Activated T-helper 1 cell treated with Interleukin-2 at 50 U/mL for 16 hours (primary cell): ENCODE data around the gene VTCN1.
"Not testable (repeated sequence)": the region's sequence is repeated elsewhere in the genome, so short reads cannot be mapped to it uniquely, and the experiment has no call there.

Source experiments
- DNase-seq: peaks from one replicate; pipeline ENCODE4 v3.0.0-alpha.2; 2020; ENCODE audit warnings: low read depth

The VTCN1 gene

DNA sequence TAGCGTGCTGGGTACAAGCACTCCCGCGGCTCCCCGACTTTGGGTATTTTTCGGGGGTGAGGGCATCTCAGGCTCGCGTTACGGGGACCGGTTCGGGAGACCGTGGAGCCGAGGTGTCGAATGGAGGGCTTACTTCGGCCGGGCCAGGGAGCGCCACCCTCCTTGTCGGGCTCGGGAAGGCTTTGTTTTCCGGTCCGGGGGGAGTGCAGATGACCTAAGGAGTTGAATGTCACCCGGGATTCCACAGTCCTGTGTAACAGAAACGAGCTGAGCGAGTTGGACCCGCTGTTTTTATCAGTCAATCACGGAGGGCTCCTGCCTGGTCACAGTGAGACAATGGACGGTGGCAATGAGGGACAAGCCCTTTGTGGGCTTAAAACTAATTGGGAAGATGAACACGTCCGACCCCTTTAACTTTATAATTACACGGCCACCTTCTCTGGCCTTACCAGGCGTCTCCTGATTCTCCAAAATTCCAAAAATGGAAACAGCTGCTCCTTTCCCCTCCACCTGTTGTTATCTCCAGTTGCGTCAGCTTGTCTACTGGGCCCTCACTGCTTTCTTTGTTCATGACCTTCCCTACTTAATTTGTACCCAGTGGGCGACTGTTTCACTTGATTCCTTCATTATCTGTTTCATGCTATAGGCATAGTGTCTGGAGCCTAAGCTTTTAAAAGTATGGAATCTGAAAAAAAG, 88.2 kb downstream of the VTCN1 start:
- DNase-seq: no peak

DNA sequence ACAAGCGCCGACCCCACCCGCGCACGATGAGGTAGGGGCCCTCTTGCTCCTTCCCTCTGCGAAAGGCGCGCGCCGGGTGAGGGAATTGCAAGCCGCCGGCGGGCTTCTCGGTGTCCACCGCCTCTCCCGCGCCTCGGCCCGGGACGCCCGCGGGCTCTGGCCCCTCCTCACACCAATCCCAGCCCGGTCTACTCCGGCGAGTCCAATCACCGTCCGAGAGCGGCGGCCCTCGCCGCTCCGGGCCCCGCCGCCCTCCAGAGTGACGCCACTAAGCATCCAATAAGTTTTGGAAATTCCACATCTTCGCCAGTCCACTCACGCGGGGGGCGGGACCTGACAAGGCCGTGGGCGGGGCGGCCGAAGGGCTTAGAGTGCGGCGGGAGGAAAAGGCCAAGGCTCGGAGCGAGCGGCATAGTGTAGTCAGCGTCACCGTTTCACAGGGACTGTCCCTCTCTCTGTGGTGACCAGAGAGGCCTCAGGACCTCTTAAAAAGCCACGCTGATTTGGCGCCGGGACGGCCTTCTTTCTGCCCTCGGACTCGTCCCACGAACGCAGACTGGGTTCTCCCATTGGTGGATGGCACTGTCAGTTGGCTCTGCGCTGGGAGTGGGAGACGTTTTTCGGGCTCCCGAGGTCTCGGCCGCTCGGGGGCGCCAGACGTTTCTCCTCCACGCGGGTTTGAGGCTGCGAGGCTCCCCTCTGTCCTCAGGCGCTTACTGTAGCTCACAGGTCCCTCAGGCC, 89.0 kb downstream of the VTCN1 start, which contains the start of gene TRIM45:
TSS of gene TRIM45 (minus strand) at position 161 of the 741 bp plus-strand sequence. CDS start 548 bp downstream, outside the sequence.
- DNase-seq: peak; percentile 68

DNA sequence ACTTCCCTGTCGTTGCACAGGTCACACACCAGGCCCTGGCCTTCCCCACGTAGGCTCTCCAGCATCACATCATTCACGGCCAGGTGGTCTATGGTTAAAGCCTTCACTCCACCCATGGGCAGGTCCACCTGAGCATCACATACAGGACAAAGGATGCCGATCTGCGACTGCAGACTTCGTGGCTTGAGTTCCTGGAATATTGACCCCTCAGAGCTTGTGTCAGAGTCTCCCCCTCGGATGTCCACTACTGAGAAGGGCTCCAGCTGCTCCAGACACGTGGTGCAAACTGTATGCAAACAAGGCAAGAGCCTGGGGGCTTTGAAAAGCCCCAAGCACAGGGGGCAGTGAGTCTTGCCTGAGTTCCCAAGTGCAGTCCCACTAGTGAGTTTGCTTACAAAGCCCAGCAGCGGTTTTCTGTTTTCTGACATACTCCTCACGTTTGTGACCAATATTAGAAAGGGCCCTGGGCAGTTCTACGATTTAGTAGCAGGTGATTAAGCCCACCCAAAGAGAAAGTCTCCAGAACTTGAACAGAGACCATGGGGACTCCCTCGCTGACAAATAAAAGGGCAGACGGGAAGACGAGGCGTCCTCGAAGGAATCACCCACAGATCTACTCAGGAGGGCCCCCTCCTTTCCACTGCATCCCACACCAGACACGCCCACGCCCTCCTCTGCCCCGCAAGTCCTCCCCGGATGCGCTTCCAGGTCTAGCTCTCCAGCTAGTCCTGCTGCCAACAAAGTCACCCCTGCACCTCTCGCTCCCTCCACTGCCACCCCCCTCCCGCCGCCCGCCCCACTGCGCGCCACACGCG, 89.7 kb downstream of the VTCN1 start:
- DNase-seq: no peak

DNA sequence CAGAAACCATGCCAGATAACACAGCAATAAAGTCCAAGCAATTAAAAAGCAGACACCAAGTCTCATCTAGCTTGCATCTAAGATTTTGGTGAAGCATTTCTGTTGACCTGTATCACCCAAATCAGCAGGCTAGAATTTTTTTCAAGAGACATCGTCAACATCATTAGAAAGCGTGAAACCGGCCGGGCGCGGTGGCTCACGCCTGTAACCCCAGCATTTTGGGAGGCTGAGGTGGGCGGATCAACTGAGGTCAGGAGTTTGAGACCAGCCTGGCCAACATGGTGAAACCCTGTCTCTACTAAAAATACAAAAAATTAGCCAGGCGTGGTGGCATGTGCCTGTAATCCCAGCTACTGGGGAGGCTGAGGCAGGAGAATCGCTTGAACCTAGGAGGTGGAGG, 91.6 kb downstream of the VTCN1 start:
- not testable (repeated sequence) for DNase-seq

- no peak for DNase-seq
Measured at GRCh38 chr1:117118137-117118536, 92.6 kb downstream of the VTCN1 start.

DNA sequence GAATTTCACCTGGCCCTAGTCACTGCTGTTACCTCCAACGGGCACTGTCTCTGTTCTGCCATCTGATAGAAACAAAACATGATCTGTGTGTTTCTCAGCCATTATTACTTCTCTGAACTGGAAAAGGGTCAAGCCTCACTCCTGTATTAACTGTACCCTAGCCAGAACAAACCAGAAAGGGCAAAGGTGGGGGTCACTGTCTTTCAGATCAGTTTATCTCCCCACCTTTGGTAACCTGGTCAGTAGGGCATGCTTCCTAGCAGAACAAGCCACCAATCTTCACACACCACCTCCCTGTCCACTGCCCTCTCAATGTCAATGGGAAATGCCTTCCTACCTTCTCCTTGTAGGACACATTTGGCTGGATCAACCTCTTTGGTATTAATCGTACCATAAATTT, 93.0 kb downstream of the VTCN1 start:
- DNase-seq: no peak

- DNase-seq: no peak
Measured at GRCh38 chr1:117116784-117117130, 94.0 kb downstream of the VTCN1 start.

GRCh38 chr1:117116090-117116783, 94.5 kb downstream of the VTCN1 start:
- no peak for DNase-seq

DNA sequence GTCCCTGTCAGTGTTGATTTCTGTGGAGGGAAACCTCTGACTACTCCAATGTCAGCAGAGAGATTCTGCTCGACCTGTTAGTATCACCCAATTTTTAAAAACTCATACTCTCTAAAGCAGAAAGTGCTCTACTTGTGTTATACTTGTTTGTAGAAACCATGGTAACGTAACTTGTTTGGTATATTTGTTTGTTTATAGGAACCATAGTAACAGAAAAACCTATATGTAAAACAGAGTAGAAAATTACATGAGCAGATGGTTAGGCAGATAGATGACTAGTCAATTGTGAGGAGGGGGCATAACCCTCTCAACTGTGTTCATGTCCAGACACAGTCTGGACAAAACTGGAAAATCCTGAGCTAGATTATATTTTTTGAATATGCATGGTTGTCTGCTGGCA, 95.8 kb downstream of the VTCN1 start:
- no peak for DNase-seq

GRCh38 chr1:117113199-117113598, 97.5 kb downstream of the VTCN1 start:
- DNase-seq: no peak

DNA sequence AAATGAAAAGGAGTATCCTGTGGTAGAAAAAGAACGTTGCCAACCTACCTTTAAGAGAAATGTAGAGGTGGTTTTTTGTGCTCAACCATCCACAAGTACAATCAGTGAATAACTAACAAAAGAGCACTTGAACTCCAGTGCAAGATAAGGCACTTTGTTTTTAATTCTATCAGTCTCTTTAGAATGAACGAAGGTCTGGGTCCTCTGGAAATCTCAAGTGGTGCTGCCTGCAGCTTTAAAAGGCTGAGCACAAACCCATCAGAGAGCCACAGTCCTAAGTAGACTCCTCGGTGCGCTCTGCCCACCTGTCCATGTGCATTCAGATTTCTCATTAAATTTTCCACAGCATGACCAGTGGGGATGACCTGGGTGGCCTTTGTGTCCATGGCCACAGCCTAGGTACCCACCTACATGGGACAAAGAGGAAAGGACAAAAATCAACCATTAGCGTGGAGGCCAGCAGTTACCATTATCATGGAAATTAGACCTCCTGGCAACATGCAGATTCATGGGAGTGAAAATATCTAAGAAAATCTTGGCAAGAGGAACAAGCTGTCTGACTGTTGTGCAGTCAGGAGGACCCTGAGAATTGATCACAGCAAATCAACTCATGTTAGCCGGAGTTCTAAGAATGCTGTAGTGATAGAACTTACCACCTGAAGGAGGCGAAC, 98.5 kb downstream of the VTCN1 start:
- DNase-seq: no peak

GRCh38 chr1:117110774-117111173, 100.0 kb downstream of the VTCN1 start:
- DNase-seq: no peak

- no peak for DNase-seq
Measured at GRCh38 chr1:117107364-117107763, 103.4 kb downstream of the VTCN1 start.

- no peak for DNase-seq
Measured at GRCh38 chr1:117106478-117106877, 104.2 kb downstream of the VTCN1 start.

GRCh38 chr1:117105722-117106121, 105.0 kb downstream of the VTCN1 start:
- no peak for DNase-seq

DNA sequence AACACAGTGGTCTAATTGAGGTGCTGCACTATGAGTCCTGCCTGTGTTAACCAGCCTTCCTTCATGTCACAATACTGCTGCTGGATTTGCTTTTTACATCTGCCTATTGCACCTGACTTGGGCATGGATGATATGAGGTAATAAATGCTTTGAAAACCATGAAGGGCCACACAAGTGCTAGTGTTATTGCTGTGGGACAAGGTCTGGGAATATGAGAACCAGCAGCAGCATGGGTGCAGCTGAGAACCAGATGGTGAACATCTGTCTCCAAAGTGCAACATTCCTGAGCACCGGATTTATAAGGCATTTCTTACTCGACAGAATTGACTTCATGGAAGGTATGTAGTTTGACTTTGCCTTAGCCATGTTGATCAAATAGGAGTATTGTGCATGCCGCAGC, 105.7 kb downstream of the VTCN1 start:
- no peak for DNase-seq

GRCh38 chr1:117101858-117102257, 108.9 kb downstream of the VTCN1 start:
- DNase-seq: not testable (repeated sequence)

DNA sequence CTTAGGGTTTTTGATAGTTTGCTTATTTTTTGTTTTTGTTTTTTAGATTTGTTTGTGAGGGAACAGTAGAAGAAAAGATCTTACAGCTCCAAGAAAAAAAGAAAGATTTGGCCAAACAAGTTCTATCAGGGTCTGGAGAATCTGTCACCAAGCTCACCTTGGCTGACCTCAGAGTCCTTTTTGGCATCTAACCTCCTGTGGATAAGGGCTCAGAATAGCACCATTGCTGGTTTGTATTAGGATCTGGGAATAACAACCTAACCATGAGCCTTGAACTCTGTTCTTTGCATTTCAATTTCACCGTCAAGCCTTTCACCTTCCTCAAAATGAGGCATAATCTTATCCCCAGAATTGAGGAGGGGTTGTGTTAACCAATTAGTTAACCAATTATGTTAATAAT, 109.4 kb downstream of the VTCN1 start:
- no peak for DNase-seq

DNA sequence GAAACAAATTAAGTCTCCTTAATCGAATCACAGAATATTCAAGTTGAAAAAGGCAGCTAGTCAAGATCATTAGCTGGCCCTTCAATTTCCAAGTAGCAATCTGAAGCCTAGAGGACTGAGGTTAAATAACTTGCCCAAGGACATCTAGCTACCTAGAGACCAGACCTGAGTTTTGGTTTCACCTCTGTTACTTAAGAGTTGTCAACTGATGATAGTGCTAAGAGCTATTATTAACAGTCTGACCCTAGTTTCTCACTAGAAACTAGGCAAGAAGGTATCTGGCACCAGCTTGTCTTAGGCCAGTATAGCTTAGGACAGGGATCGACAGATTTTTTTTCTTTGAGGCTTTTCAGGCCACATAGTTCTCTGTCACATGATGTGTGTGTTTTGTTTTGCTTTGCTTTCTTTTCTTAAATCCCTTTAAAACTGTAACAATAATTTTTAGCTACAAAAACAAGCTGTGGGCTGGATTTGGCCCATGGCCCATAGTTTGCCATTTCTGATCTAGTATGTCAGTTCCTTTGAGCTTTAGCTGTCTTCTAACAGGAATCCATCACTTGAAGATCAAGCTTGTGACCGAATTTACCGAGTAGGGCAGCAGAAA, 112.3 kb downstream of the VTCN1 start:
- DNase-seq: no peak

DNA sequence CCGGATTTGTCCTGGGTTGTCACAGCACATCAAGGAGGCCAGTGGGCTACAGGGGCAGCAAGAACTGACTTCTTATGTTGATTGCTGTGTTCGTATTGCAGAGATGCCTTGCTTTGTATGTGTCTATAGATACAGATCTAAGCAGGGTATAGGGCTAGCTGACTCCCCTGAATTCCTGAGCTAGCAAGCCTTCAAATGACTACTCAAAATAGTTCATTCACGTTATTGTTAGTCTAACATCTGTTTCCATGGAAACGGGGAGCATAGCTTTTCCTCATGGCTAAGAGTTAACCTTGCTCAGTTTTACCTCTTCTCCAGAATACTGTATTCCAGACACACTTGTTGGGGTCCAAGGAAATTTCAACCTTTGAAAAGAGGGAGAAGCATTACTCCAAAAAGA, 113.3 kb downstream of the VTCN1 start:
- no peak for DNase-seq

DNA sequence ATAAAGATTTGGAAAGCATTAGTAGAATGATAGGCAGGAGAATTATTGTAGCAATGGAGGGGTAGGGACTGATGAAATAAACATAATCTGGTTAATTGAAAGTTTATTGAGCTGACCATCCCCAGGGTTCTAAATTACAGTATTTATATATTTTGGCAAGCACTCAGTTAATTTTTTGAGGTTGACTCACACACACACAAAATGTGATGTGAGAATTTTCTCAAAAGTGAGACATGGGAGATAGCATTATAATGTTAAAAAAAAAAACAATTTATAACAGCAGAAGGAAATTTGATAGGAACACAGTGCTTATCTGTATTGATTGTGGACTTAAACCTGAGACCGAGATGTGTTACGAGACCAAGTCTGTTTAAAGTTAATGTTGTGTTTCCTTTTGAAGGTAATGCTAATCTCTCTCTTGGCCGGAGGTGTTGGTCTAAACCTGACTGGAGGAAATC, 113.7 kb downstream of the VTCN1 start:
- DNase-seq: no peak
